GM12878 (cell line): ENCODE data around the gene HEXIM2.

ENCODE experiments used
- ATF2 ChIP-seq: IDR thresholded peaks from 2 replicates; pipeline ENCODE4 v1.6.1; 2012; ENCODE audit warnings: low read length, inconsistent platforms
- CTCF ChIP-seq, 3 experiments: IDR thresholded peaks in 2 of 3; conservative IDR thresholded peaks in 1 of 3; 2 replicates each; pipeline ENCODE4 v1.5.1; 2011; ENCODE audit warnings: low read depth in 3 of 3, low read length in 3 of 3, mild to moderate bottlenecking in 3 of 3, control low read depth in 2 of 3, moderate library complexity in 2 of 3, inconsistent platforms in 1 of 3, mixed read lengths in 1 of 3; ENCODE audit not compliant: control insufficient read depth in 2 of 3, insufficient read depth in 1 of 3; ENCODE audit errors: extremely low read depth in 1 of 3
- GABPA ChIP-seq: IDR thresholded peaks from 2 replicates; pipeline ENCODE4 v1.6.1; 2014; ENCODE audit warnings: antibody characterized with exemption, low read depth, mild to moderate bottlenecking, inconsistent platforms
- ZZZ3 ChIP-seq: IDR thresholded peaks from 2 replicates; pipeline ENCODE4 v1.6.1; 2011; ENCODE audit warnings: low read depth; ENCODE audit not compliant: control insufficient read depth, insufficient read length

GRCh38 chr17:45120558-45120957, 41.1 kb upstream of the HEXIM2 start:
- TF ChIP-seq ATF2 (no peak), CTCF (IDR thresholded peaks at IDR 0.05 in 2 of 3, conservative IDR thresholded peaks at IDR 0.05 in 1 of 3; ENCODE audit: control insufficient read depth in 2 of 3, extremely low read depth in 1 of 3, insufficient read depth in 1 of 3, low read depth in 3 of 3, low read length in 3 of 3) (no peak), GABPA (no peak), ZZZ3 (no peak)
